Stimulated activated CD4-positive, alpha-beta T cell treated with anti-CD3 and anti-CD28 coated beads, Interleukin-2, amount 100 ng/mL, for 4 hours (primary cell): Measurements from ENCODE around the gene CDK5RAP1.

Source experiments
- DNase-seq: peaks from one replicate; pipeline ENCODE4 v3.0.0-alpha.2; 2020; ENCODE audit warnings: low read depth

The CDK5RAP1 gene

DNA sequence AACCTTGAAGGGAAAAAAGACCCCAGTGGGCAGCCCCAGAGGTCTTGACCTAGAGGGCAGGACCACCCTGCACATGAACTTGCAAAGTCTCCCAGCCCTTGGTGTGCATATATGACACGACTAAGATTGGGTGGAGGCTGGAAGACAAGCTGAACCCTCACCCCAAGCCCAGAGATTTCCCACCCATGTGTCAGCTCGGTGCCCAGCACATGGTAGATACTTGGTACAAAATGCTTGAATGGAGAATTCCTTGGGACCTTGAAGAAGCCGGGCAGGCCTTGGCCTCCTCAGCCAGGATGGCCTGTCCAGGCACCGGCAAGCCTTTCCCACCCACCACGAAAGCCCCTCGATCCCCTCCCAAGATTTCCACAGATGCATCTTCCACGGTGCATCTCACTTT, 67.7 kb downstream of the CDK5RAP1 start:
- no peak for DNase-seq

DNA sequence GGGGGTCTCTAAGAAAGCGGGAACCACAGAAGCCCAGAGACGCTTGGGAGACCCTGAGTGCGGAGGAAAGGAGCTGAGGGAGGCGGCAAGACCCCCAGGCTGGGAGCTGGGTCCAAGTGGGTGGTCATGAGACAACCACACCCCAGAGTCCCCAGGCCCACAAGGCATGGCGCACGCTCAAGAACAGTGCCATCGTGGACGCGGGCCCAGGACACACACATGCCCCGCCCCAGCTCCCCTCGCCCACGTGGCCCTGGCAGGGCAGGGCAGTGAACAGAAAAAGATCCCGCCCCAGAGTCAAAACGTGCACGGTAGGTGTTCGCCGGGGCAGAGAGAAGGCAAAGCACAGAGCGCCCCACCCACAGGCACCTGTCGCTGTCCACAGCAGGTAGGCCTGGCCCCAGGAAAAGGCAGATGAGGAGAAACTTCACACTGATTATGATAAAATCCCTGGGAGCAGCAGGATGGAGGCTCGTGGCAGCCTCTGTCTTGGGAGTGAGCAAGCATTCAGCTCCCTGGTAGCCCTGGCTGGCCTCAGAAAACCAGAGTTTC, 68.3 kb downstream of the CDK5RAP1 start:
- no peak for DNase-seq

DNA sequence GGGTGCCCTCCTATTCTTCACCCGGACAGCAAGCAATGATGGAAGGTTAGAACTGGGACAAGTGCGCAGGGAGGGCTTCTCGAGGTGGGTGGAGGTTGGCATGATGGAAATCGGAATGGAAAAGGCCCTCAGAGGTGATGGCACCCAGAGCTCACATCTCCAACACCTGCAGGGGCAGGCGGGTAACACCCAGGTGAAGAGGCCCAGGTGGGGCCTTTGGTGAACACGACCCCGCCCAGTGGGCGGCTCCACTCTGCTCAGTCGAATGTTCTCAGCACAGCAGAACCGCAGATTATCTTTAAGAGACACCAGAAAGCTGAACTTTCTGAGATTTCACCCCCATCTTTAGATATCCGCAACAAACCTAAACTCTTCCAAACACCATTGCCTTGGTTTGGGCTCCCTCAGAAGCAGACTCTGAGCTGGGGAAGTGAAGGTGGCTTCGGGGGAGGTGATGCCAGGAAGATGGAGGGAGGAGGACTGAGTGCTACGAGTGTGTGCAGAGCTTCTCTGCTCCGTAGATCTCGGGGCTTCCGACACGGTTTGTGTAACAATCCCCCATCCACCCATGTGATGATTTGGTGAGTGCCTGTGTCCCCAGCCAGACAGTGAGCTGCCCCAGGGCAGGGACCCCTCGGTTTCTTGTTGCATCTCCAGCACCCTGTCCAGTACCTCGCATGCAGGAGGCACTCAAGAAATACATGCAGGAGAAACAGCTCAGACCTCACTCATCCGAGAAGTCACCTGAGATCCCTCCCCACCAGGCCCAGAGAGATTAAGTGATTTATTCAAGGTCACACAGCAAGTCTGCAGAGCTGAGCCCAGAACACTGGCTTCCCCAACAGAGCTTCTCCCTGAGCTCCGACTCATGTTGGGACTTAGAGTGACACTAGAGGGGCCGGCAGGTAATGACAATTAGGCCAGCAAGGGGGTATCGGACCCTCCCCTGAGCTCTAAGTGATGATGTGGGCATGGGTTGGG, 72.9 kb downstream of the CDK5RAP1 start:
- DNase-seq = no peak

DNA sequence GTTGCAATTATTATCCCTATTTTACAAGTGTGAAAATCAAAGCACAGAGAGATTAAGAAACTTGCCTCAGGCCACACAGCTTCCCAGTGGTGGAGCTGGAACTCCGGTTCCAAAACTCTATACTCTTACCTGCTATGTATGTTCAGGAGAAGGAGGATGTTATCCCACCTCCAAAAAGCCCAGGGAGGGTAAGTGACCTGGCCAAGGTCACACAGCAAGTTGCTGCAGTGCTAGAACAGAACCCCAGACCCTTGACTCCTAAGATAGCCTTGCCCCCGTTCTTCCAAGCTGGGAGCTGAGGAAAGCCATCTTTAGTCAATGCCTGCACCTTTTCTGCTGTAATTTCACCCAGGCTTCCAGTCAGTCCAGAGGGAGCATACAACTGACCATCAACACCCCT, 76.0 kb downstream of the CDK5RAP1 start:
- no peak for DNase-seq

GRCh38 chr20:33323236-33323635, 78.1 kb downstream of the CDK5RAP1 start:
- no peak for DNase-seq

- DNase-seq = no peak
Measured at GRCh38 chr20:33322456-33322855, 78.9 kb downstream of the CDK5RAP1 start.

- no peak for DNase-seq
Measured at GRCh38 chr20:33320006-33320405, 81.3 kb downstream of the CDK5RAP1 start.

DNA sequence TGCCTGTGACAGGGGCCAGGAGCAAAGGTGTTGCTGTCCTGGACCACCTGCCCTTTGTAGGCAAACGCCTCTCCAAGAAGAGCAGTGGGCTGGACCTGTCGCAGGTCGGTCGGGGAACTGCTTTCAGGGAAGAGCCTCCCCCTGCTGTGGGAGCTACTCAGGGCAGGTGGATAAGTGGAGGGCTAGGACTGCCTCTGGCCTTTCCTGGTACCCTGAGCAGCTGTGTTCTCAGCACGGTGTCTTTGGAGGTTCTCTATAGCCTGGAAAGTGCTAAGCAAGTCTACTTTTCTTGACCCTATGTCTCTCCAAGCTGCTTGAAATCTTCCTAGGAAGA, 83.3 kb downstream of the CDK5RAP1 start:
- DNase-seq = no peak

DNA sequence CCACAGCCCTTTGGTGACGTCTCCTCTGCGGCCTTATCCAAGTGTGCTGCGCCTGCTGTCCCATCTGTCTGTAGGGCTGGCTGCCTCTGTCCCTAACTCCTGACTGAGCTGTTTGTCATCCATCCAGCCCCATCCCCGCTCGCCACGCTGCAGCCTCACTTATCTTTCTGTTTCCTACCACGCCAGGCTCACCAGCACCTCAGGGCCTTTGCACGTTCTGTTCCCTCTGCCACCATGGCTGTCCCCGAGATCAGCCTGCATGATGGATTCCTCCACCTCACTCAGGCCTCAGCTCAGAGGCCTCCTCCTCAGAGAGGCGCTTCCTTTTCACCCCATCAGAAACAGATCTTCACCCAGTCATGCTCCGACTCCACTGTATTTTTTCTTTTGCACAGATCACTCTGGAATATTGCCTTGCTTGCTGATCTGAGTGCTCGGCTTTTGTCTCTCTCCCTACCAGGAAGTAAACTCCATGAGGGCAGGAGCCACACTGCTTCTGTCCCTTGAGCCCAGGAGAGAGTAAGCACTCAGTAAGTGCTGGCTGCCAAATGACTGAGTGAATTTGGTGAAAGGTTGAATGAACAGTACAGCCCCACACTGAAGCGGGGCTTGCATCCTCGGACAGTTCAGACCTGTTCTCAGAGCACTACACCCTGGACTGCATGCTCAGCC, 83.8 kb downstream of the CDK5RAP1 start:
- no peak for DNase-seq

- DNase-seq = no peak
Measured at GRCh38 chr20:33316958-33317357, 84.4 kb downstream of the CDK5RAP1 start.

DNA sequence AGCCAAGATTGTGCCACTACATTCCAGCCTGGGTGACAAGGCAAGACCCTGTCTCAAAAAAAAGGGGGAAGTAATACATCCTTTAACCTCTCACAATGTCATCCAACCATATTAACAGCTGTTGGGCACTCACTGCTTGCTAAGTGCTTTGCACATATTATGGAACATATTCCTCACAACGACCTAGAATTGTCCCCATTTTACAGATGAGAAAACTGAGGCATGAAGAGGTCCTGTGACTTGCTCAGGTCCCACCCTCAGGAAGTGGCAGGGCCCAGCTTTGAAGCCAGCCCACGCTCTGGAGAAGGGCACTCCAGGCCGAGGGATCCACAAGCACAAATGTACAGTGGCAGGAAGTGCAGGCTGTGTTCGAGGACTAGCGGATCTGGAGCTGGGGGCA, 85.0 kb downstream of the CDK5RAP1 start:
- DNase-seq = no peak

DNA sequence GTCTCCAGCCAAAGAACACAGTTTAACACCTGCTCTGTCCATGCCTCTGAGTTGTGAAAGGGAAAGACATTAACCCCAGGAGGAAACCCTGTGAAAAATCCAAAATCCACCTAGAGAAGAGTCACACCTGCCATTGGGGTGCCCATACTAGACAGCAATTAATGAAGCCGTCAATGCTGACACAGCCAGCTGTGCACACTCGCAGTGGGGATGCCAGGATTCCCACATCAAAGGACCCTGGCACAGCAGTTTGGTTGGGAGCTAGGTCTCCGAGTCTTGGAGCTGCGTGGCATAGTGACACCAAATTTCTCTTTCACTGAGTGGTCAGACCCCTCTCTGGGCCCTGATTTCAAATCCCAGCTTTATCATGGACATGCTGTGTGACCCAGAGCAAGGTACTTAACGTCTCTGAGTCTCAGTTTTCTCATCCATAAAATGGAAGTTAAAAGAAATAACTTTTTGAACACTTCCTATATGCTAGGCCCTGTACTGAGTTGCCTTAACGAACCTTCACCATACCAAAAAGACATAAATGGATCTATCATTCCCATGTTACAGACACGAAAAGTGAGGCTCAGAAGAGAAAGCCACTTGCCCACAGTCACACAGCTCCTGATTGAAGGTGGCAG, 87.5 kb downstream of the CDK5RAP1 start:
- no peak for DNase-seq

DNA sequence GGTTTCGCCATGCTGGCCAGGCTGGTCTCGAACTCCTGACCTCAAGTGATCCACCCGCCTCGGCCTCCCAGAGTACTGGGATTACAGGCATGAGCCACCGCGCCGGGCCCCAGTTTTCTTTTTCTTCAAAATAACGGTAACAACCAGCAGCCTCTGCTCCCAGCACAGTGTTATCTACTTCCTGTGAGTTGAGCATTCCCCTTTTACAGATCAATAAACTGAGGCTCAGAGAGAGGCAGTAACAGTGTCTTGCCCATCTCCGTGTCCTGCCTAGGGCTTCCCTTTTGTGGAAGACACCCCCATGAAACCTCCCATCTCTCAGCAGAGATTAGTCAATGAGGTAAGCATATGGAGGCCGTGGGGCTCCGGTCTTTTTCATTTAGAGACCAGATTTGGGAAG, 88.7 kb downstream of the CDK5RAP1 start:
- no peak for DNase-seq

DNA sequence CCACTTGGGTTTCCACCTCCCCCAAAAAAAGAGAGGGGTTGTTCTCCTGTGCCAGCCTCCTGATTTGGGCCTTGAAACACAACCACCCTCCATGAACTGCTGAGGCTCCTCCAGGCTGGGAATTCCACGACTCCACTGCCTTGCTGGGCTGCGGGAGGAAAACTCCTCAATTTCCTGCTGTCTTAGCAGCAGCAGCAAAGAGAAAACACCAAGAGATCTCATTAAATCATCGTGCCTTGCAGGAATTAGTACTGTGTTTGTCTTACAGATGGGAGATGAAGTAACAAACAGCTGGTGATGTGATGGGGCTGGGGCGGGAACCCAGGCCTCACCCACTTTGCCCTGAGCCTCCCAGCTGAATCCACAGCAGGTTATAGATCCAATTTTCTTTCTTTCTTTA, 89.3 kb downstream of the CDK5RAP1 start:
- DNase-seq = no peak

- DNase-seq = no peak
Measured at GRCh38 chr20:33311011-33311410, 90.3 kb downstream of the CDK5RAP1 start.

- DNase-seq = no peak
Measured at GRCh38 chr20:33310327-33310899, 90.9 kb downstream of the CDK5RAP1 start.

- no peak for DNase-seq
Measured at GRCh38 chr20:33309631-33310030, 91.7 kb downstream of the CDK5RAP1 start.
